Measurements from ENCODE around the gene GRK2.

GRK2 gene

GRCh38 chr11:67271205-67271540, 4.9 kb downstream of the GRK2 start:
- no peak for DNase-seq (ENCODE audit: low read depth)
- H3K4me3 ChIP-seq (ENCODE audit: low read depth, low read length) = no peak overlapping the region
- no peak for TF ChIP-seq CTCF (IDR thresholded peaks at IDR 0.05; ENCODE audit: control insufficient read depth, extremely low read depth, insufficient read depth)

- H3K4me3 ChIP-seq (ENCODE audit: low read depth, low read length) = no peak overlapping the region
- no peak for TF ChIP-seq CTCF (IDR thresholded peaks at IDR 0.05; ENCODE audit: control insufficient read depth, extremely low read depth, insufficient read depth)
- DNase-seq (ENCODE audit: low read depth) = no peak
These were observed 5.4 kb downstream of the GRK2 start for GRCh38 chr11:67271541-67272284.

DNA sequence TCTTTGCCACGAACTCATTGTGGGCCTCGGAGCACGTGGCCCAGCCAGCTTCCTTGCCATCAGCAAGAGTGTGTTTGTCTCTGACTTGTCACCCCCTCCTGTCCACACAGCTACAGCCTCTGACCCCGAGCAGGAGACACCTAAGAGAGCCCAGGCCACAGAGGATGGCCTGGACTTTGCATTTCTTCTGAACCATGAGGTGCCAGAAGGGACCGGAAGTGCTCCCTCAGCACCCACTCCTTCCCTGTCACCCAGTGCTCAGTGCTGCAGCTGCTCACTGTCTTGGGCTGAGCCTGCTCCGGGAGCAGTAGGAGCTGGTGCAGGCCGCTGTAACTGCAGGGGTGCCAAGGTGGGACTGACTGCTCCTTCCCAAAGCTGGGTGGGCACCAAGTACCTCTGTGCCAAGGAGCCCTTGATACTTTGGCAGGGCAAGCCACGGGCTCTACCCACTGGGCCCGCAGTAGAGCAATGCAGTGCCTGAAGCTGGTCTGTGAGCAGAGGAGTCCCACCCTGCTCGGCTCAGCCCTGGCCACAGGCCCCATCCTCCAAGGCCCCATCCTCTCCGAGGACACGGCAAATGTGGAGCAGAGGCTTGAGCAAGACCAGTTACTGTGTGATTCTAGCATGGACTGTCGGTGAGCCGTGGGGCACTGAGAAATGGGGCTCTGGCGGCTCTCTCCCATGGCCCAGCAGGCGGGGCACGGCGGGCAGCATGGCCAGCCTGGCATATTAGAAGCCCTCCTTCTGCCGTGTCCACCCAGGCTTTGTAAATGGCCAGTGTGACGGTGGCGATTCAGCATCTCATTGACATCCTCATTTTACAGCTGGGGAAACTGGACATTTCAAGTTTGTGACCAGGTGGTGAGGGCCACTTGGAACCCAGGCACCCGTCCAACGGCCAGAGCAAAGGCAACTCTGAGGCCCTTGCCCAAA, 6.3 kb downstream of the GRK2 start:
- no peak overlapping the region for H3K4me3 ChIP-seq (ENCODE audit: low read depth, low read length)
- TF ChIP-seq CTCF (IDR thresholded peaks at IDR 0.05; ENCODE audit: control insufficient read depth, extremely low read depth, insufficient read depth) = no peak

GRCh38 chr11:67273260-67273990, 7.2 kb downstream of the GRK2 start:
- DNase-seq (ENCODE audit: low read depth) = no peak
- no peak for TF ChIP-seq CTCF (IDR thresholded peaks at IDR 0.05; ENCODE audit: control insufficient read depth, extremely low read depth, insufficient read depth)
- no peak overlapping the region for H3K4me3 ChIP-seq (ENCODE audit: low read depth, low read length)

More for the DNA sequence above, 6.3 kb downstream of the GRK2 start:
- no peak for DNase-seq (ENCODE audit: low read depth)

DNA sequence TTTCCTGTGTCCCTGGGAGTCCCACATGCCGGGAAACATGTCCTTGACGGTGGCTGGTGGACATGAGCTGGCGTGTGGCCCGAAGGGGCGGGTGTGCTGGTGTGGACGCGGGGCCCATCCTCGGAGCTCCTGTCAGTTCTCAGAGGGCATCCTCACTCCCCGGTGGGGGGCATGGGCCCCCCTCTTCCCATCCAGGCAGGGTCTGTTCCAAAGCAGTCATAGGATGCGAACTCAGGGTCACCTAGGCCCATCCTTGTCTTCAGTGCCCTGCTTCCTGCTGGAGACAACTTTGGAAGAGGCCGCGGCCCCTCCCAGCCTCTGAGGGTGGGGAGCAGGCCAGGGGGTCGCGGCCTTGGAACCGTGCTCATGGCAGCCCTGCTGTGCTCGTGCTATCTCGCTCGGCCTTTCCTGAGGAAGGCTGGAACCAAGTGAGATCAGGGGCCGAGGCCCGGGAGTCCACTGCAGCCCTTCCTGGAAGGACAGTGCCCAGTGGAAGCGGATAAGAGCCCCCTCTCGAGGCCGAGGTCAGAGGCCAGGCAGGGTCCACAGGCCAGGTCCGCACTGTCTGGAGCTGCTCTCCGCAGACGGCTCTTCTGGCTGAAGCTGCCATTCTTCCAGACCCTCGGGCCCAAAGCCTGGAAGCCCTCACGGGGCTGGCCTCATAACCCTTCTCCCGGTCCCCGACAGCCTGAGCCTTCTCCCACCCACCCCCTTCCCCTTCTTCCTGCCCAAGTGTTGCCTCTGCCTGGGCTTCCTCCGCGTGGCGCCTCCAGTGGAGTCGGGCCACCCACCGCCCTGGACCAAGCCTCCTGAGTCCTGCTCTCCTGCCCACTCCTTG, 8.7 kb downstream of the GRK2 start:
- H3K4me3 ChIP-seq (ENCODE audit: low read depth, low read length) = no peak overlapping the region
- DNase-seq (ENCODE audit: low read depth) = no peak
- no peak for TF ChIP-seq CTCF (IDR thresholded peaks at IDR 0.05; ENCODE audit: control insufficient read depth, extremely low read depth, insufficient read depth)

Measured in LNCaP clone FGC (cell line).